Testis (tissue), 3 donors: Measurements from ENCODE around the gene ARHGAP40. TPM values are rescaled to one million over a fixed set of nuclear protein-coding genes. Genes with fewer than 3 reads are reported as not detected.

Source experiments
- DNase-seq: peaks from one replicate; pipeline ENCODE4 v3.0.0-alpha.2; 2019
- H3K27ac ChIP-seq, 2 donors: fragments of 200-600 bp; sonication (generic); one replicate each; pipeline ENCODE4 v1.5.1; 2019
- H3K27me3 ChIP-seq: fragments of 200-600 bp; sonication (generic); one replicate; pipeline ENCODE4 v1.5.1; 2019
- H3K36me3 ChIP-seq: fragments of 200-600 bp; sonication (generic); one replicate; pipeline ENCODE4 v1.5.1; 2017; ENCODE audit warnings: low read depth; ENCODE audit errors: missing control alignments
- H3K4me1 ChIP-seq: fragments of 200-600 bp; sonication (generic); one replicate; pipeline ENCODE4 v1.5.1; 2019
- H3K4me3 ChIP-seq, 2 donors: fragments of 200-600 bp; sonication (generic); one replicate each; pipeline ENCODE4 v1.5.1; 2017 to 2019
- H3K9me3 ChIP-seq: fragments of 200-600 bp; sonication (generic); one replicate; pipeline ENCODE4 v1.5.1; 2017
- POLR2A ChIP-seq: fragments of 450-650 bp; IDR thresholded peaks from one replicate; pipeline ENCODE4 v1.6.1; 2017; ENCODE audit warnings: antibody characterized with exemption, mild to moderate bottlenecking, moderate library complexity
- WGBS, 2 donors: methylation state at CpG; one replicate each; pipeline ENCODE4 v1.1.5; 2018; 5-methylcytosine and 5-hydroxymethylcytosine counted together
- intact Hi-C: fragments of 100-400 bp; cut with DNase I; formaldehyde crosslinking; loops from one replicate; pipeline ENCODE4 v1.15.1; 2023; ENCODE audit warnings: low total_unique reads
- polyA plus RNA-seq: library from polyadenylated mRNA; stranded (reverse); fragments of 350-450 nt; fragmentation: Illumina TruSeq; extraction: RNeasy Lipid Tissue Mini Kit (QIAGEN cat#74804); gene quantifications from one replicate; pipeline ENCODE4 v1.2.3, GENCODE V29; 2014; ENCODE audit warnings: low read depth, low replicate concordance; ENCODE audit not compliant: insufficient read depth
- total RNA-seq, 2 donors: library from RNA; depleted of rRNA; stranded (reverse); fragments of >200 nt; gene quantifications; one replicate each; pipeline ENCODE4 v1.2.3, GENCODE V29; 2016
- TF ChIP-seq, protein P1 (sequence below), 3 experiments: fragments of 450-650 bp in 2 of 3; fragments of 200-600 bp in 1 of 3; sonication (generic) in 1 of 3; IDR thresholded peaks; one replicate each; pipeline ENCODE4 v1.5.1; 2016 to 2019; ENCODE audit warnings: antibody characterized with exemption in 3 of 3, mild to moderate bottlenecking in 2 of 3, moderate library complexity in 1 of 3

ARHGAP40 gene
- total and polyA plus RNA-seq, 3 donors from 2014 or later, result 1.5 to 3.2 (median 1.5) TPM

DNA sequence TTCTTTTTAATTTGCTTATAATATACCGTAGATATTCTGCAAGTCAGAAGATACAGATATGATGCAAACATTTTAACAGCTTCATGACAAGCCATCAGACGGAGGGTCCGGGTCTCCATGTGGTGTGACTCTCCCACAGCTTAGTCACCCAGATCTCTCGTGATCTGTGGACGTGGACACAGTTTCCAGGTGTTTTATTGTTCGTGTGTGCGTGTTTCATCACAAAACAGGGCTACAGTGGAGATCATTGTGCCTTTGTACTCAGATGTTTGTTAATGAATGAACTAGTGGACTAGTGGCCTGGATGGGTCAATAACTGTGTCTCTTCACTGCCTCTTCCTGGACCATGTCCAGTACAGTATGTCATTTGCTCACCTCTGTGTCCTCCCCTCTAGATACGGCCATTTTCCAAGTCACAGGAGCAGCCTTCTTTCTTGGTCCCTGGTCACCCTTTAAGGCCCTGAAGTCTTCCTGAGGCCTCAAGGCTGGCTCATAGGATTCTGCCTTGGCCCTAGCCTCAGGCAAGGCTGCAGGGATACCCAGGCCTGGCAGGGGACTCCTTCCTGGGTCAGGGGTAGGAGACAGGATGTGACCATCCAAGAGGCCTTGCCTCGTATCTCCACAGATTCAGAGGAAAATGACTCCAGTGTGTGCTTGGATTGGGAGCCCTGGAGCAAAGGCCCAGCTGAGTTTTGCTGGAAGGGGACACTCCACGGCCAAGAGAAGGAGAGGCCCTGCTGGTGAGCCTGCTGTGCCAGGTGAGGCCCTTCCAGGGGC is 16.0 kb upstream of the ARHGAP40 start:
- TF ChIP-seq, protein P1, sequence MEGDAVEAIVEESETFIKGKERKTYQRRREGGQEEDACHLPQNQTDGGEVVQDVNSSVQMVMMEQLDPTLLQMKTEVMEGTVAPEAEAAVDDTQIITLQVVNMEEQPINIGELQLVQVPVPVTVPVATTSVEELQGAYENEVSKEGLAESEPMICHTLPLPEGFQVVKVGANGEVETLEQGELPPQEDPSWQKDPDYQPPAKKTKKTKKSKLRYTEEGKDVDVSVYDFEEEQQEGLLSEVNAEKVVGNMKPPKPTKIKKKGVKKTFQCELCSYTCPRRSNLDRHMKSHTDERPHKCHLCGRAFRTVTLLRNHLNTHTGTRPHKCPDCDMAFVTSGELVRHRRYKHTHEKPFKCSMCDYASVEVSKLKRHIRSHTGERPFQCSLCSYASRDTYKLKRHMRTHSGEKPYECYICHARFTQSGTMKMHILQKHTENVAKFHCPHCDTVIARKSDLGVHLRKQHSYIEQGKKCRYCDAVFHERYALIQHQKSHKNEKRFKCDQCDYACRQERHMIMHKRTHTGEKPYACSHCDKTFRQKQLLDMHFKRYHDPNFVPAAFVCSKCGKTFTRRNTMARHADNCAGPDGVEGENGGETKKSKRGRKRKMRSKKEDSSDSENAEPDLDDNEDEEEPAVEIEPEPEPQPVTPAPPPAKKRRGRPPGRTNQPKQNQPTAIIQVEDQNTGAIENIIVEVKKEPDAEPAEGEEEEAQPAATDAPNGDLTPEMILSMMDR (IDR thresholded peaks at IDR 0.05), result no peak
- TF ChIP-seq POLR2A, result no peak
- no peak overlapping the region for H3K27ac ChIP-seq
- H3K4me1 ChIP-seq, result no peaks in the 10 kb centered on the region
- WGBS, 2 donors, result 88% methylated on average over 10 of the region's 10 CpGs
- H3K4me3 ChIP-seq, result no peak overlapping the region
- H3K27me3 ChIP-seq, result no peaks in the 10 kb centered on the region
- no peaks in the 10 kb centered on the region for H3K9me3 ChIP-seq
- intact Hi-C loops, result no loop called here
- no peak for DNase-seq
- no peaks in the 10 kb centered on the region for H3K36me3 ChIP-seq

- H3K4me3 ChIP-seq, result no peak overlapping the region
- H3K27me3 ChIP-seq, result no peaks in the 10 kb centered on the region
- 72 to 76% methylated on average over 2 to 3 of the region's 3 CpGs for WGBS, 2 donors
- no peaks in the 10 kb centered on the region for H3K9me3 ChIP-seq
- H3K4me1 ChIP-seq, result no peaks in the 10 kb centered on the region
- intact Hi-C loops, result no loop called here
- no peak for DNase-seq
- no peak overlapping the region for H3K27ac ChIP-seq
- TF ChIP-seq, protein P1 (IDR thresholded peaks at IDR 0.05), result no peak
- no peak for TF ChIP-seq POLR2A
- no peaks in the 10 kb centered on the region for H3K36me3 ChIP-seq
Observed at GRCh38 chr20:38586181-38586525, 15.5 kb upstream of the ARHGAP40 start.

GRCh38 chr20:38588303-38588702 is 13.3 kb upstream of the ARHGAP40 start:
- 89 to 95% methylated on average over 4 to 6 of the region's 6 CpGs for WGBS, 2 donors
- no peak for DNase-seq
- H3K27me3 ChIP-seq, result no peaks in the 10 kb centered on the region
- intact Hi-C loops, result no loop called here
- H3K4me1 ChIP-seq, result no peaks in the 10 kb centered on the region
- no peaks in the 10 kb centered on the region for H3K9me3 ChIP-seq
- H3K4me3 ChIP-seq, result no peak overlapping the region
- no peak overlapping the region for H3K27ac ChIP-seq
- H3K36me3 ChIP-seq, result no peaks in the 10 kb centered on the region
- TF ChIP-seq, protein P1 (IDR thresholded peaks at IDR 0.05), result no peak
- no peak for TF ChIP-seq POLR2A

DNA sequence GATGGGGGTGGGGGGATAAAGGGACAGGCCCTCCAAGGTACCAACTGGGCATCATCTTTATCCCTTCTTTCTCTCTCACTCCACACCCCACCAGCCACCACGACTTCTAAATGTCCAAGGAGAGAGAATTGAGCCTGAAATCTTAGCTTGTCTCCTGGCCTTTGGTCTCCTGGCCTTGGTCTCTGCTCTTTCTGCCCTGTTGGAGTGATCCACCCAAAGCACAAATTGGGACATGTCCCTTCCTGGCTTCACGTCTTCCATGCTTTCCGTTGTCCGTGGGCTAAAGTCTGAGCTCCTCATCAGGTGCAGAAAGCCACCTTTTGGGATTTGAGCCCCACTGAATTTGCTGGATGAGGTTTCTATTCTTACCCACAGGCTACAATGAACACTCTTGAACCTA is 12.3 kb upstream of the ARHGAP40 start:
- Histone ChIP-seq H3K27me3 (no peaks in the 10 kb centered on the region), H3K4me1 (no peaks in the 10 kb centered on the region), H3K9me3 (no peaks in the 10 kb centered on the region), H3K27ac (no peak overlapping the region), H3K36me3 (no peaks in the 10 kb centered on the region), H3K4me3 (no peak overlapping the region)
- TF ChIP-seq, protein P1 (IDR thresholded peaks at IDR 0.05), result no peak
- TF ChIP-seq POLR2A, result no peak
- intact Hi-C loops, result no loop called here
- 83 to 86% methylated on average over 4 of the region's 4 CpGs for WGBS, 2 donors
- no peak for DNase-seq
